CD14-positive monocyte (primary cell): Measurements from ENCODE around the gene MEGF9. TPM values are rescaled to one million over a fixed set of nuclear protein-coding genes. Genes with fewer than 3 reads are reported as not detected.
A peak's percentile ranks its signal among the peaks of the same experiment; 100 is the strongest.

Experiments
- DNase-seq, 3 donors: peaks; one replicate each; pipeline ENCODE4 v3.0.0-alpha.2; 2011 to 2022
- H2AFZ ChIP-seq: 2 replicates; pipeline ENCODE4 v1.6.0; 2012; ENCODE audit warnings: mild to moderate bottlenecking, low read depth, low read length, inconsistent platforms; ENCODE audit not compliant: insufficient read depth, poor library complexity, severe bottlenecking
- H3K27ac ChIP-seq, 2 donors: 1 replicate in 1 of 2; 2 replicates in 1 of 2; pipeline ENCODE4 v1.5.1; 2012 to 2013; ENCODE audit warnings: low read length in 2 of 2, control low read depth in 1 of 2, inconsistent platforms in 1 of 2, low read depth in 1 of 2, mild to moderate bottlenecking in 1 of 2
- H3K27me3 ChIP-seq, 2 donors: one replicate each; pipeline versions ENCODE4 v1.6.0 to v1.6.1; 2011 to 2013; ENCODE audit warnings: low read length in 2 of 2; ENCODE audit not compliant: control insufficient read depth in 2 of 2, insufficient read depth in 2 of 2
- H3K36me3 ChIP-seq, 2 donors: replicated peaks in 1 of 2; 1 replicate in 1 of 2; 2 replicates in 1 of 2; pipeline versions ENCODE4 v1.5.1 to v1.6.1; 2012 to 2013; ENCODE audit warnings: low read length in 2 of 2, control low read depth in 1 of 2, inconsistent platforms in 1 of 2, mild to moderate bottlenecking in 1 of 2; ENCODE audit not compliant: insufficient read depth in 2 of 2, control insufficient read depth in 1 of 2
- H3K4me1 ChIP-seq, 2 donors: 1 replicate in 1 of 2; 2 replicates in 1 of 2; pipeline versions ENCODE4 v1.5.1 to v1.6.1; 2012 to 2013; ENCODE audit warnings: low read length in 2 of 2, control low read depth in 1 of 2, inconsistent platforms in 1 of 2, mild to moderate bottlenecking in 1 of 2, moderate library complexity in 1 of 2; ENCODE audit not compliant: insufficient read depth in 2 of 2, control insufficient read depth in 1 of 2
- H3K4me2 ChIP-seq: replicated peaks from 2 replicates; pipeline ENCODE3; 2012; ENCODE audit warnings: low read length, moderate library complexity, mild to moderate bottlenecking; ENCODE audit not compliant: poor library complexity, severe bottlenecking; ENCODE audit errors: extremely low read depth
- H3K4me3 ChIP-seq, 3 experiments: fragments of 200-600 bp in 1 of 3; sonication (generic) in 1 of 3; replicated peaks in 1 of 3; 1 replicate in 2 of 3; 2 replicates in 1 of 3; pipeline ENCODE4 v1.5.1; 2011 to 2013; ENCODE audit warnings: low read length in 3 of 3, mild to moderate bottlenecking in 3 of 3, control low read depth in 2 of 3, low read depth in 2 of 3, inconsistent platforms in 1 of 3, moderate library complexity in 1 of 3
- H3K79me2 ChIP-seq: 2 replicates; pipeline ENCODE4 v1.6.0; 2012; ENCODE audit warnings: mild to moderate bottlenecking, control low read depth, inconsistent platforms, low read length, moderate library complexity; ENCODE audit not compliant: insufficient read depth
- H3K9ac ChIP-seq: 2 replicates; pipeline ENCODE4 v1.6.0; 2017; ENCODE audit warnings: low read length, mild to moderate bottlenecking; ENCODE audit not compliant: insufficient read depth, poor library complexity, severe bottlenecking
- H3K9me3 ChIP-seq, 2 donors: replicated peaks in 1 of 2; 1 replicate in 1 of 2; 2 replicates in 1 of 2; pipeline versions ENCODE4 v1.5.1 to v1.6.1; 2012 to 2013; ENCODE audit warnings: low read length in 2 of 2, control low read depth in 1 of 2; ENCODE audit not compliant: control insufficient read depth in 1 of 2, insufficient read depth in 1 of 2
- H4K20me1 ChIP-seq: 2 replicates; pipeline ENCODE4 v1.6.0; 2012; ENCODE audit warnings: mild to moderate bottlenecking, low read length, control low read depth, moderate library complexity; ENCODE audit not compliant: insufficient read depth
- H3K27ac Mint-ChIP-seq, 7 donors: one replicate each; pipeline ENCODE4 v1.8.0; 2020; ENCODE audit warnings: mild to moderate bottlenecking in 7 of 7, mixed read lengths in 7 of 7, moderate library complexity in 6 of 7, inconsistent platforms in 2 of 7
- H3K27me3 Mint-ChIP-seq, 3 donors: one replicate each; pipeline ENCODE4 v1.8.0; 2021 to 2022; ENCODE audit warnings: low read depth in 3 of 3, mild to moderate bottlenecking in 3 of 3, mixed read lengths in 3 of 3, moderate library complexity in 3 of 3, inconsistent platforms in 1 of 3
- H3K36me3 Mint-ChIP-seq, 2 donors: one replicate each; pipeline ENCODE4 v1.8.0; 2020; ENCODE audit warnings: mixed read lengths in 2 of 2, inconsistent platforms in 1 of 2, mild to moderate bottlenecking in 1 of 2
- H3K4me1 Mint-ChIP-seq: one replicate; pipeline ENCODE4 v1.8.0; 2020; ENCODE audit warnings: mild to moderate bottlenecking, mixed read lengths
- H3K4me3 Mint-ChIP-seq, 2 donors: one replicate each; pipeline ENCODE4 v1.8.0; 2020; ENCODE audit warnings: mild to moderate bottlenecking in 2 of 2, mixed read lengths in 2 of 2, moderate library complexity in 1 of 2
- H3K9me3 Mint-ChIP-seq, 7 donors: one replicate each; pipeline ENCODE4 v1.8.0; 2020 to 2022; ENCODE audit warnings: mixed read lengths in 7 of 7, mild to moderate bottlenecking in 6 of 7, moderate library complexity in 6 of 7, inconsistent platforms in 2 of 7
- CTCF ChIP-seq: fragments of 200-600 bp; IDR thresholded peaks from one replicate; pipeline ENCODE4 v1.8.0; 2022; ENCODE audit warnings: antibody characterized with exemption, mild to moderate bottlenecking
- WGBS: methylation state at CpG from one replicate; pipeline ENCODE4 v1.1.5; 2013; ENCODE audit warnings: missing lambda C conversion rate; ENCODE audit not compliant: insufficient coverage; 5-methylcytosine and 5-hydroxymethylcytosine counted together
- intact Hi-C, 2 donors: fragments of 100-400 bp; cut with micrococcal nuclease; formaldehyde crosslinking; loops; one replicate each; pipeline versions ENCODE4 v1.15.0 to v1.15.1; 2023
- polyA plus RNA-seq, 3 donors: library from polyadenylated mRNA; depleted of rRNA in 1 of 3; unstranded in 2 of 3; stranded (reverse) in 1 of 3; fragments of 300-500 nt in 2 of 3; fragments of >200 nt in 1 of 3; fragmentation: Illumina TruSeq in 2 of 3; gene quantifications; 1 replicate in 2 of 3; 2 replicates in 1 of 3; pipeline ENCODE4 v1.2.3, GENCODE V29; 2012 to 2021

The MEGF9 gene
- polyA plus RNA-seq, 3 donors = 45.0 to 92.8 (median 89.7) TPM

GRCh38 chr9:120740132-120740531 lies 25.9 kb upstream of the MEGF9 start:
- Histone ChIP-seq H3K9me3 (no peaks in the 10 kb centered on the region), H3K36me3 (no peaks in the 10 kb centered on the region), H3K27me3 (no peaks in the 10 kb centered on the region), H4K20me1 (no peaks in the 10 kb centered on the region), H3K4me2 (no peak overlapping the region), H3K4me1 (peaks cover 57 to 70% of the 10 kb centered on the region in 2 donors), H3K27ac (peak overlapping the region in 1 of 2 donors; percentile 68), H2AFZ (no peak overlapping the region), H3K9ac (no peak overlapping the region), H3K79me2 (peaks cover 30% of the 10 kb centered on the region), H3K4me3 (no peak overlapping the region)
- intact Hi-C loops = loop anchor here in 1 of 2 donors (10.0 kb wide), 1 partner anchor 325 kb away; no protein-coding TSS in a partner anchor
- Mint-ChIP-seq H3K36me3 (peaks cover 0 to 4% of the 10 kb centered on the region in 2 donors), H3K9me3 (peaks cover 0 to 14% (median 3%) of the 10 kb centered on the region in 7 donors), H3K27ac (peak overlapping the region in 5 of 7 donors; percentile 15 to 87 (median 77)), H3K4me3 (no peak overlapping the region), H3K4me1 (peaks cover 56% of the 10 kb centered on the region), H3K27me3 (no peaks in the 10 kb centered on the region)
- no peak for DNase-seq
- no peak for TF ChIP-seq CTCF

- Mint-ChIP-seq H3K9me3 (peaks cover 0 to 14% (median 3%) of the 10 kb centered on the region in 7 donors), H3K36me3 (peaks cover 0 to 4% of the 10 kb centered on the region in 2 donors), H3K27me3 (no peaks in the 10 kb centered on the region), H3K4me3 (peak overlapping the region in 1 of 2 donors; percentile 39), H3K27ac (peak overlapping the region; percentile 94 to 99 (median 99)), H3K4me1 (peaks cover 75% of the 10 kb centered on the region)
- peak overlapping the region; percentile 55 for H2AFZ ChIP-seq
- peaks cover 49% of the 10 kb centered on the region for H3K79me2 ChIP-seq
- 25% methylated on average over 2 of the region's 5 CpGs for WGBS
- intact Hi-C loops = loop anchor here in 1 of 2 donors (10.0 kb wide), 2 partner anchors 47 to 53 kb away; no protein-coding TSS in a partner anchor
- no peaks in the 10 kb centered on the region for H3K9me3 ChIP-seq
- H3K4me2 ChIP-seq = peak overlapping the region; percentile 52
- H3K4me3 ChIP-seq = peak overlapping the region in 1 of 3 experiments; percentile 56
- H3K9ac ChIP-seq = no peak overlapping the region
- H3K27ac ChIP-seq = peak overlapping the region; percentile 89 to 98
- peak in 2 of 3 donors; percentile 66 to 90 for DNase-seq
- peaks cover 83 to 96% of the 10 kb centered on the region in 2 donors for H3K4me1 ChIP-seq
- H3K36me3 ChIP-seq = no peaks in the 10 kb centered on the region
- TF ChIP-seq CTCF = no peak
- no peaks in the 10 kb centered on the region for H4K20me1 ChIP-seq
- H3K27me3 ChIP-seq = no peaks in the 10 kb centered on the region
Measured at GRCh38 chr9:120737416-120738165, 23.3 kb upstream of the MEGF9 start.
